T-helper 9 cell (primary cell): ENCODE data around the gene PARD6G.

Experiments used
- DNase-seq: peaks from one replicate; pipeline ENCODE4 v3.0.0-alpha.2; 2020

The PARD6G gene

GRCh38 chr18:80210312-80211083 is 36.8 kb downstream of the PARD6G start:
- DNase-seq = no peak

- no peak for DNase-seq
Observed at GRCh38 chr18:80208620-80209019, 38.7 kb downstream of the PARD6G start.

GRCh38 chr18:80205294-80205693 is 42.0 kb downstream of the PARD6G start:
- no peak for DNase-seq

- no peak for DNase-seq
Observed at GRCh38 chr18:80204142-80204541, 43.2 kb downstream of the PARD6G start.

- DNase-seq = no peak
Observed at GRCh38 chr18:80203249-80203648, 44.1 kb downstream of the PARD6G start.

GRCh38 chr18:80202264-80202998 is 44.9 kb downstream of the PARD6G start:
- DNase-seq = no peak

GRCh38 chr18:80201739-80202138 is 45.6 kb downstream of the PARD6G start:
- no peak for DNase-seq

- DNase-seq = no peak
Observed at GRCh38 chr18:80200932-80201672, 46.2 kb downstream of the PARD6G start.

- DNase-seq = no peak
Observed at GRCh38 chr18:80200171-80200931, 47.0 kb downstream of the PARD6G start.

GRCh38 chr18:80198994-80199748 is 48.1 kb downstream of the PARD6G start:
- no peak for DNase-seq

GRCh38 chr18:80198391-80198790 is 48.9 kb downstream of the PARD6G start:
- no peak for DNase-seq

- DNase-seq = no peak
Observed at GRCh38 chr18:80197528-80197927, 49.8 kb downstream of the PARD6G start.

- DNase-seq = no peak
Observed at GRCh38 chr18:80196528-80197320, 50.6 kb downstream of the PARD6G start.

GRCh38 chr18:80194874-80195570 is 52.3 kb downstream of the PARD6G start:
- DNase-seq = no peak

- no peak for DNase-seq
Observed at GRCh38 chr18:80193701-80194100, 53.6 kb downstream of the PARD6G start.

- no peak for DNase-seq
Observed at GRCh38 chr18:80192653-80193385, 54.5 kb downstream of the PARD6G start.

GRCh38 chr18:80191907-80192652 is 55.2 kb downstream of the PARD6G start:
- DNase-seq = no peak

GRCh38 chr18:80191264-80191663 is 56.0 kb downstream of the PARD6G start:
- no peak for DNase-seq

GRCh38 chr18:80190311-80190710 is 57.0 kb downstream of the PARD6G start:
- DNase-seq = no peak
